HG03060 (cell line): ENCODE results near the gene COTL1.

ENCODE experiments used
- ATAC-seq: cut with Tn5 transposase; IDR thresholded peaks from one replicate; pipeline ENCODE4 v1.9.1; 2021; ENCODE audit warnings: low read depth, moderate number of reproducible peaks; ENCODE audit not compliant: unreplicated experiment

The COTL1 gene

DNA sequence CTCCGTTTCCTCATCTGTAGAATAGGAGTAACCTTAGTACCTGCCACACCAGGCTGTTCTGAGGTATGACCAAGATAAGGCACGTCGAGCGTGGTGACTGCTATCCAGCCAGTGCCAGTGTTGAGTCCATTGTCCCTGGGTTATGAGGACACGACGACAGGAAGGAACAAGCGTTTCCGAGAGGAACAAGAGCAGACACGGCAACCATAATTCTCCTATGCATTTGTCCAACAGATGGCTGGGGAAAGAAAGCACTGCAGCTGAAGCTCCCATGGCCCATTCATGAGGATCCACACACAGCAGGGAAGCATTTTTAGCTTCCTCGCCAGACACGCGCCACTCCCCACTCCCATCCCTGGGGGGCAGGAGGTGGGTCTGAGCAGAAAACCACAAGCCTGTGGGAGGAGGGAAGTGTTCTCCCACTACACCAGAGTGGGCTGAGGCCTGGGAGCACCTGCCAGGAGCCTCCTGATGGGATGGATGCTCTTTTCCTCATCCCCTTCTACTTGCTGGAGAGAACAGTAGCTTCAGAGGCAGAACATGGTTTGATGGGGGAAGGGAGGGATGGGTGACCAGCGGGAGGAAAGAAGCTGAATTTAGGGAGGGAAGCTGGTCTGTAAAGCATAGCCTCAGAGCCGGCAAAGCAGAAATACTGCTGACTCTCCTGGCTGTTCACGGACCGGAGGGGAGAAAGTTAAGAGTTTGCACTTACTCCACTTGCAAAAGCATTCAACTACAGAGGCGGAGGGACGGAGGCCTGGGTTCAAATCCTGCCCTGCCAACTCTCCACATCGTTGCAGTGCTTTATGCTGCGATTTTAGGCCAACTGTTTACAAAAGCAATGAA is 2.7 kb downstream of the COTL1 start:
- no peak for ATAC-seq

DNA sequence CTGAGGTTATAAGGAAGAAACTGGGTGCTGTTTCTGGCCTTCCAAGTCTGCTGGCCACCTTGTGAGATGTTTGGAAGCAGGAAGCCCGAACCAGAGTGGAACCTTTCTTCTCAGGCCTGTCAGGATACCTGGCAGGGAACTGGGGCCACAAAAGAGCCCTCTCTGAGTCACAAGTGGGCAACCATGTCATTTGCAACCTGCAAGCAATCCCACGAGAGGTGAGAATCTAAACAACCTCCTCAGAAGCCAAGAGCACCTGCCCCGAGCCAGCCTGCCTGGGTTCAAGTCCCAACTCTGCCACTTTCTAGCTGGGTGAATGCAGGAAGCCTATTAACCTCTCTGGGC is 3.3 kb downstream of the COTL1 start:
- no peak for ATAC-seq

DNA sequence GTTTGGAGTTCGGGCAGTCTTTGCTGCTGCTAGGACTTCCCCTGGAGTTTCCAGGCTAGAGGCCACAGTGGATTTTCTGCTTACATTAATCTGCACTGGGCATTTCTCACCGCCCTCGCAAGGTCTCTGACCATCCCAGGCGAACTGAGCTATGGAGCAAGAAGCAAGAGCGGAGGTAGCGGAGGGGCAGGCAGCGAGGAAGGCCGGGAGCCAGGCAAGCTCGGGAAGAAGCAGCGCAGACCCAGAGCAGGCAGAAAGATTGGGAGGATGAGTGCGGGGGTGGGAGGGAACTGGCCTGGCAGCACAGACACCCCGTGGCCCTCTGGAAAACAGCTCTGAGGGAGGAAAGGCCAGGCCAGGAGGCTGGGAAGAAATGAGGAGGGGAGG is 3.8 kb downstream of the COTL1 start:
- no peak for ATAC-seq

DNA sequence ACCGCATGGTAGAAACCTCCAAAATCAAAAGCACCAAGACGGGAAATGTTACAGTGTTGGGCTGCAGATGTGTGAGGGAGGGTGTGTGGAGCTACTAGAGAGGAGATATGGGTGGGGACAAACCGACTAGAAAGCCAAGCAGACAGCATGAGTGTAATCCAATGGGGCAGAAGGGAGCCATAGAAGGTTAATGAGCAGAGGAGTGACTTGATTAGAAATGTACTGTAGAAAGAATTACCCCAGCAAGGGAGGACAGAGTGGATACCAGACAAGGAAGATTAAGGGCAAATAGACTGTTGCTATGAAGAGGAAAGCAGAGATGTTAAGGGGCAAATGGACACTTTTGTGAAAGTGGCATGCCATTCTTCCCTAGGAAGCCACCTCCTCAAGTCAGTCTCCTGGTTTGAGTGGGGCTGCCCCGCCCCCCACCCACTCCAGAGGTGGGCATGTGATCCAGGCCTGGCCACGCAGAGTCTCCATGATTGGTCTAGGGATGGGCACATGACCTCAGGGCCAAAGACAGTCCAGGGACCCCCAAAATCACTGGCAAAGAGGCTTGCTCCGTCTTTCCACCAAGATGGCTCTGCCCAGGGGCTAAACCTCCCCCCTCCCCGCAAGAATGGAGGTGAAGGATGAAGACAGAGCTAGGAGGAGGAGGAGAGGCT is 4.3 kb downstream of the COTL1 start:
- no peak for ATAC-seq

DNA sequence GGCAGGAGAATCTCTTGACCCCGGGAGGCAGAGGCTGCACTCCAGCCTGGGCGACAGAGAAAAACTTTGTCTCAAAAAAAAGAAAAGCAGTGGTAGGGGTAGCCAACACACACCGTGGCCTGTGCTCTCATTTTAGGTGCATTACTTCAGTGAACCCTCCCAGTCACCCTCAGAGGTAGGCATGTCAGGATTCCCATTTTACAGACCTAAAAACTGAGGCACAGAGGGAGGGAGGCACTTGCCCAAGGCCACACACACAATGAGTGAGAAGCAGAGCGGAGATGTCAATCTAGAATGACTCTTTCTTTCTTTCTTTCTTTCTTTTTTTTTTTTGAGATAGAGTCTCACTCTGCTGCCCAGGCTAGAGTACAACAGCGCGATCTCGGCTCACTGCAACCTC is 5.2 kb downstream of the COTL1 start:
- ATAC-seq, result no peak

DNA sequence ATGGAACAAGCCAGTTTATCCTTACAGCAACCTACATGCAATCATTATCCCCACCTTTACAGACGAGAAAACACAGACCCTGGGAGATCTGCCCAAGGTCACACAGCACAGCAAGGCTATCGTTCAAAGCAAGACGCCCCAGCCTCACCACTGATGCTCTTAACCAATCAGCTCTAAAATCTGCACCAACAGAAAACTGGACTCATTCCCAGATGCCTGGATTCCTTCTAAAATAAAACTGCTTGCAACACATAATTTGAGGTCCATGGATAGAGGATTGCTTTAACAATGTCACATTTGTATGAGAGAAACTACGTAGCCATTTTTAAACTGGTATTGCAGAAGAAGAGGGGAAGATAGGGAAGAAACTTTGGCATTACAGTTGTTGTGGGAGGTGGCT is 6.8 kb downstream of the COTL1 start:
- ATAC-seq, result no peak

DNA sequence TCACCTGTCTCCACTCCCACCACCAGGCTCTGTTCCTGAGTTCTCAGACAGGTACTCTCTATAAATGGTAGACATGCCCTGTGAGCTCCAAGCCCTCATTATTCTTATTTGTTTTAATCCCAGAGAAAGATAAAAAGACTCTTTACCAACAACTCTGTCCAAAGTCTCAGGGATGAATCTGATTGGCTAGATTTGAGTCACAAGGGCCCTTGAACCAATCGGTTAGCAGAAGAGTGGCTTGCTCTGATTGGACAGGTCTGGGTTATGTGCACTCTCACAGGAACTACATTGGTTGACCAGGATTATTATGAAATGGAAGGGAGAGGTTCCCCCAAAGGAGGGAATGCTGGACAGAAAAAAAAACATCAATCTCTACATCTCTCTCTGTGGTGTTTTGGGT is 7.5 kb downstream of the COTL1 start:
- no peak for ATAC-seq

DNA sequence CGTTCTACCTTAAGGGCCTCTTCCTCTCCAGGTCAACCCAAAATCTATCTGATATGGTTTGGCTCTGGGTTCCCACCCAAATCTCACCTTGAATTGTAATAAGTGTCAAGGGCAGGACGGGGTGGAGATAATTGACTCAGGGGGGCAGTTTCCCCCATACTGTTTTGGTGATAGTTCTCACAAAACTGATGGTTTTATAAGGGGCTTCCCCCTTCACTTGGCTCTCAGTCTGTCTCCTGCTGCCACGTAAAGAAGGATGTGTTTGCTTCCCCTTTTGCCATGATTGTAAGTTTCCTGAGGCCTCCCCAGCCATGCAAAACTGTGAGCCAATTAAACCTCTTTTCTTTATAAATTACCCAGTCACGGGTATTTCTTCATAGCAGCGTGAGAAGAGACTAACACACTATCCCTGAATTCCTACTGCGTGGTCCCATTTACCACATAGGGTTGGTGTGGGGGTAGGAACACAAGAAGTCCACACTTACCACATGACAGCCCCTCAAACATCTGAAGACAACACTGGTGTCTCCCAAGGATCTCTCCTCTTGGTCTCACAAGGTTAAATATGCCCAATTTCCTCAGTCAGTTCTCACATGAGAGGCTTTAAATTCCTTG is 8.2 kb downstream of the COTL1 start:
- no peak for ATAC-seq

DNA sequence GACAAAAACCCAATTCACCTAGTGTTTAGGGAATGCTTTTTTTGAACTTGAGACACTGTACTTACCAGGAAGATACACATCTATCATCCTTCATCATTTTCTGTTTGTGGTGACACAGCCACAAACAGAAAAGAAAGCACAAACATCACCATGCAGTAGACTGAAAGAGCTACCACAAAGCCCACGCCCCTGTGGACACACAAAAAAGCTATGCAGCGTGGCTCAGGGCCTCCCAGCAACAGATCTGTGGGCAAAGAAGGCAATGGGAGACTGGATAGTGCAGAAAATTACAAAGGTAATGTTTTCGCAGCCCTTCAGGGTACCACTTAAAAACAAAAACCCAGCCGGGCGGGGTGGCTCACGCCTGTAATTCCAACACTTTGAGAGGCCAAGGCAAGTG is 9.6 kb downstream of the COTL1 start:
- no peak for ATAC-seq

DNA sequence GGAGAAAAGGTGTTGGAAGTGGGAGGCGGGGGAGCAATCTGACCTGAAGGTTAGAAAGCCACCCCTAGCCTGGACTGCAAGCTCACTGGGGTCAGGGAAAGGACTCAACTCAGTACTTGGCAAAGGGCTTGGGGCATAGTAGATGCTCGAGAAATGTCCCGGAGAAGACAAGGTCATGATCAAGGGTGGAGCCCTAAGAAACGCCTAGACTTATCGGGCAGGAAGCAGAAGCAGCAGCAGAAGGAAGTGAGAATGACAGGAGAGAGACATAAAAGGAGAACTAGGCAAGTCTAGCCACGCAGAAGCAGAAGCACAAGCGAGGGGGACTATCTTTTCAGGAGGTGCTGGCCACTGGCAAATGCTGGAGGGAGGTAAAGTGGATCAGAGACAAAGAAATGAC is 10.2 kb downstream of the COTL1 start:
- no peak for ATAC-seq

DNA sequence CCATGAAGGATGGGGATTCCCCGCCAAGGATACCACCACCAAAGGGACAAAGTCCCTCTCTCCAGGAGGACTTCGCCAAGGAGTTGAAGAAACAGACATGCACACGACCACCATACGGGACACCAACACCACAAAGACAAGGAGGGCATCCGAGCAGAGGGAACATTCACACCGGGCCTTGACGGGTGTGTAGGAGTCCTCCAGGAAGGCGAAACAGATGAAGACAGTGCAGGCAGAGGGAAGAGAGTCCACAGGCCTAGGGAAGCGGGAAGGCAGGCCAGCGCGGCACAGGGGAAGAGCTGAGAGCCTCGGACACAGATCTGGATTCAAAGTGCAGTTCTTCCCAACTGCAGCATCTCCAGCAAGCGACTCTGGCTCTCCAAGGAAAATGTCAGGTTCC is 10.8 kb downstream of the COTL1 start:
- no peak for ATAC-seq

DNA sequence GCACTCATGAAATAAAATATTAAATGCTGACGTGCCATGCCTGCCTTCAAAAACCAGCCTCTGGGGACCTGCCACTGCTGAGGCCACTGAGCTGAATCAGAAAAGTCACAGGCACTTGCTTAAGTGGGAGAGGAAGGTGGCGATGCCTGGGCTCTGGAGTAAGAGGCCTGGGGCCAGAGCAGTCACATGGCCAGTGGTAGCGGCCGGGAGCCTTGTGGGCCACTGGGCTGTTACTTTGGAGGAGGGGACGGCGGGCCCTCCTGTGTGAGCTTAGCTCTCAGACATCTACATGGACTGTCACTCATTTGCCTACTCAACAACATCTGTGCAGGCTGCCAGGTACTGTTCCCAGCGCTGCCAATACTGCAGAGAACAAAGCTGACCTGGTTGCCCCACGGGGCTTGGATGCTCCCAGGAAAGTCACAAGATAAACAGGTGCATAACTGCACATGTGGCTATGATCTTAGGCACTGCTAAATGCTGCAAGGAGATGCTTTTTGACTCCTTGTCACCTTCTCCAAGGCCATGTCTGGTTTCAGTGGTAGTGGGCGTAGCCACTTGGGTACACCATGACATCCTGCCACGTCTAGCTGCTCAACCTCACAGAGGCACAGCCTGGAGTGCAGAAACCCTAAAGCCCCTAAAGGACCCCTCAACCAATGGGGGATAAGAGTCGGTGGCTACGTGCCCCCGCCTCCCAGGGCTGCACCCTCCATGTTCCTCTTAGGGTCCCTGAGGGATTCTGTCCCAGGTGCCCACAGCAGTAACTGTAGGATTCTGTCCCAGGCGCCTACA is 11.6 kb downstream of the COTL1 start:
- no peak for ATAC-seq

DNA sequence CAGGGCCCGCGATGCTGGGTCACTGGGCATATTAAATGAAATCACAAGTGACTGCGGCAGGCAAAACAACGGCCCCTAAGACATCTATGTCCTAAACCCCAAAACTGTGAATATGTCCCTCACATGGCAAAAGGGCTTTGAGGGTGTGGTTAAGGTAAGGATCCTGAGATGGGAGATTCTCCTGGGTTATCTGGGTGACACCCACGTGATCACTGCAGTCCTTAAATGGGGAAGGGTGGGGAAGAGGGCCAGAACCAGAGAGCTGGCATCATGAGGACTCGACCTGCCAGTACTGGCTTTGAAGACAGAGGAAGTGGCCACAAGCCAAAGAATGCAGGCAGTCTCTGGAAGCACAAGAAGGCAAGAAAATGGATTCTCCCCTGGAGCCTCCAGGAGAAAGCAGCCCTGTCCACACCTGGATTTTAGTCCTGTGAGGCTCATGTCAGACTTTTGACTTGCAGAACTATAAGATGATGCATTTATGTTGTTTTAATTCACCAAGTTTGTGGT is 12.5 kb downstream of the COTL1 start:
- no peak for ATAC-seq

DNA sequence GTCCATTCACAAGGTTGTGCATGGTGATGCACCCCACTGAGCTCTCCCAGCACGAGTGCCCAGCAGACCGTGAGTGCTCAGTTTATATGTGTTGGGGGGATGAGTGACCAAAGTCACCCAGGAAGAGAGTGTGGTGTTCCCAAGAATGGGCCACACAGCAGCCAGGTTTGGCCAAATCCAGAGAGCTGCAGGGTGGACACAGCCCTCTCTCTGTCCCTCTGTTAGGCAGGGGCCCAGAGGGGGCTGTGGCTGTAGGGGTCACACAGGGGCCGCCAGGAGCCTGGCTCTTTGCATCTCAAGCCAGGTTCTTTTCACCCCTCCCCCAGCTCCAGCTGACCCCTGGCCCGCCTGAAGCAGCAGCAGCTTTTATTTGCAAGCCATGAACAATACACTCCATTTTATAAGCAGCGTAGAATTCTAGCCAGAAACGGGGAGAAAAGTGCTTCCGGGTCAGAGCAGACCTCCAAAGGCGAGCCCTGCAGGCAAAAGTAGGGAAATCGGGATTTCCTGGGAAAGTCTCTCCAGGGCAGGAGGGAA is 13.3 kb downstream of the COTL1 start:
- ATAC-seq, result no peak

DNA sequence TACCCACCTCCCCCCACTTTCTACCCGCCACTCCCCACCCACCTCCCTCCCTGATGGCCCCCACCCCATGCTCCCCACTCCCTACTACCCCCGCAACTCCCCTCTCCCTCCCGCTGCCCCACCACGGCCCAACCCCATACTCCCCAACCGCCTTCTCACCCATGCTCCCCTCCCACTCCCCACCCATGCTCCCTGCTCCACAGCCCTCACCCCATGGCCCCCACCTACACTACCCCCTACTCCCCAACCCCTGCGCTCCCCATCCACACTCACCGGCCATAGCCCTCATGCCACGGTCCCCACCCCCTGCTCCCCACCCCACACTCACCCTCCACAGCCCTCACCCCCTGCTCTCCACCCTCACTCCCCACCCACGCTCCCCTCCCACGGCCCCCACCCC is 13.9 kb downstream of the COTL1 start:
- no peak for ATAC-seq

DNA sequence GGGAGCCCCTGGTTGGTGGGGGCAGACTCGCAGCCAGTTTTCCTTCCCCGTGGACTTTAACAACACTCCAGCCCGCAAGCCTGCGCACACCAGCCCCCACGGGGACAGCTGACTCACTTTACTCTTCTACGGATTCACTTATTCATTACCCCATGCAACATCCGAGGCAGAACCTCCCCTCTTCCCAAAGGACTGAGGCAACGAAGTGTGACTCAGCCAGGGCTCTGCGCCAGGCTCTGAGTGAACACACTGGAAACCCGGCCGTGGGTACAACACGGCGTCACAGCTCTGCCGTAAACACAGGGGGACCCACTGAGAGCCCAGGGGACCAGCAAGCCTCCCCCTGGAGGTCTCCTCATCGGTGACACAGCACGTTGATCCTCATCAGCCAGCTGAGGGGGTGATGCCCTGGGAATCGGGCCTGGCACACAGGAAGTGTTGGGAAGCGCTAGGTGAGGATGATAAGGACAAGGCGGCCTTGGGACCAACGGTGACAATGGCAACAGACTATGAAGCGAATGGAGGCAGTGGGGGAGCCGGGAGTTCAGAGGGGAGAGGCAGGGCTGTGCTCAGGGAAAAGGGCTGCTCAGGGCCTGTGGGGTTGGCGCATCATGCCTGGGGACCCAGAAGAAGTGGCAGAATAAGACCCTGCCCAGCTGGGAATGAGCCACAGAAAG is 14.6 kb downstream of the COTL1 start:
- no peak for ATAC-seq

DNA sequence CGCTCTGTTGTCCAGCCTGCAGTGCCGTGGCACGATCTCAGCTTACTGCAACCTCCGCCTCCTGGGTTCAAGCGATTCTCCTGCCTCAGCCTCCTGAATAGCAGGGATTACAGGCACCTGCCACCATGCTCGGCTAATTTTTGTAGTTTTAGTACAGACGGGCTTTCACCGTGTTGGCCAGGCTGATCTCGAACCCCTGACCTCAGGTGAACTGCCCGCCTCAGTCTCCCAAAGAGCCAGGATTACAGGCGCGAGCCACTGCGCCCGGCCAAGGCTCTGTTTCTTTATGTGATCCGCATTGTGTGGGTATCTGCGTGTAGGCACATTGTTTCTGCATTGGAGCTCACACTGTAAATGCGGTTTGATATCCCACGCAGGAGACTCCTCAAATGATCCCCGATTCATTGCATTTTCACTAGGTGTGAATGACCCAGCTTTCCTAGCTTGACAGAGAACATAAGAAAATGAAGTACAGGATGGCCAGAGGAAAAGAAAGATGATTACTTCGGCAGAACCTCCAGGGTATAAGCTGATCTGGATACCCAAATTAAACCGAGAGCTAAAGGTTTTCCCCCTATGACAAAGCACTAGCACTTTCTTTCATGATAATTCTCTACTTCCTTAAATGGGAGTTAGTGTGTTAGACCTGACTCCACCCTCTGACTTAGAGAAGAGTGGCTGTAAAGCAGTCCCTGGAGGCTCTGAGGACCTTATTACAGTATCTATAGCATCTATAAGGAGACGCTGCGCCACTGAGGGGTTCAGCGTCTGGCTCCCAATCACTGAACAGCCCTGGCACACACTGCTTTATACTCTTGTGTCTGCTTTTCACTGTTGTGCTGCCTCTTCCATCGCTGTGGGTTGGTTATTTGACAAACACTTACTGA is 17.3 kb downstream of the COTL1 start:
- ATAC-seq, result peak; percentile 76

DNA sequence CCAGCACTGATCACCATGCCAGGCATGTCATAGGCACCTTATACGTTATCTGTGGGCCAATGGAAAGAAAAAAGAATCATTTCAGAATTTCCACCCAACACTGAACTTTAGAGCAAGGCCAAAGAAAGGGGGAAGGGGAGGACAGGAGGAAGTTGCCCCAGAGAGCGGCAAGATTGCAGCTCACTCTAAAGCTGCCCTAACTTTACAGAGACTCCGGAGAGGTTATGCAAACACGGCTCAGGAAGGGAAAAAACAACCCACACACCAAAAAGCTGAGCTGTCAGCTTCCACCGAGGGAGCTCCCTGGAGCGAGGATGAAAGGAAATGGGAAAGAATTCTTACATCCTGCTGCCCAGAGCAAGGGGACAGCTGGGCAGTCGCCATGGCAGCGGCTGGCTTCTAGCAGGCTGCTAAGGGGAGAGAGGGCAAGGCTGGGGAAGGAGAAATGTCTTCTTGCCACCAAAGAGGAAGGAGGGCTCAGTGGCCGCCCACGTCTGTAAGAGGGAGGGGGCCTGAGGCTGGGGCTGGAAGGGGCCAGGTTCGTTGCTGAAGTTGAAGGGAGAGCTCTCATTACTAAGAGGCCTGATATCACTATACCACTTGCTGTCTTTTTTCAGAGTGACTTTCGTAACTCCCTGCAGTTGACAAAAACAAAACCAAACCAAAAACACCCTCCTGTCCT is 18.2 kb downstream of the COTL1 start:
- no peak for ATAC-seq

DNA sequence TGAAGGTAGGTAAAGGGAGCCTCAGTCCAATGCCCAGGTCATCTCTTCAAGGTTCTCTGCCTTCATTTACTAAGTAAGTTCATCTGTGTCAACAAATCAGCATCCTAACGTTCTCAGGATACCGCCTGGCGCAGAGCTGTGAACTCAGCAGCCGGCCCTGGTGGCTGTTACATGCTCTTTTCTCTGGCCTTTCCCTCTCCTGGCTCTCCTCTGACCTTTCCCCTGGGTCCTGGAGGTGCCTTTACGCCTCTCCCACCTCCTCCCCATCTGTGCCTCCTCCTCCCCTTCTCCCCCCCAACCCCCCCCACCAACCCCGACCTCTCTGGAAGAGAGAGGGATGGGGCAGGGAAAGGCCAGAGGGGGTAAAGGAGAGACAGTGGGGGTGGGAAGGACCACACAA is 19.5 kb downstream of the COTL1 start:
- no peak for ATAC-seq
